H1 (cell line): ENCODE measurements around the gene KLKB1. TPM values are rescaled to one million over a fixed set of nuclear protein-coding genes. Genes with fewer than 3 reads are reported as not detected.

ENCODE experiments used
- CHD2 ChIP-seq: IDR thresholded peaks from 2 replicates; pipeline ENCODE4 v1.6.1; 2012; ENCODE audit warnings: low read length, improper control_type of control experiment
- CHD7 ChIP-seq: fragments of 300-600 bp; sonication (generic); IDR thresholded peaks from 2 replicates; pipeline ENCODE4 v1.7.1; 2012; ENCODE audit warnings: low read length, moderate library complexity, mild to moderate bottlenecking, inconsistent platforms; ENCODE audit not compliant: insufficient replicate concordance
- E2F6 ChIP-seq: IDR thresholded peaks from 2 replicates; pipeline ENCODE4 v1.6.1; 2012; ENCODE audit warnings: inconsistent platforms
- FOSL1 ChIP-seq: IDR thresholded peaks from 2 replicates; pipeline ENCODE4 v1.6.1; 2011; ENCODE audit warnings: mild to moderate bottlenecking, low read depth, low read length, moderate library complexity; ENCODE audit not compliant: insufficient read depth
- GTF2F1 ChIP-seq: IDR thresholded peaks from 2 replicates; pipeline ENCODE4 v1.6.1; 2012; ENCODE audit warnings: low read depth, low read length, improper control_type of control experiment, borderline replicate concordance
- NANOG ChIP-seq: IDR thresholded peaks from 2 replicates; pipeline ENCODE4 v1.6.1; 2011; ENCODE audit warnings: low read length, low read depth, mild to moderate bottlenecking, inconsistent platforms; ENCODE audit not compliant: insufficient read depth, poor library complexity, severe bottlenecking
- POLR2A ChIP-seq, 2 experiments: IDR thresholded peaks; 1 replicate in 1 of 2; 2 replicates in 1 of 2; pipeline ENCODE4 v1.6.1; 2011; ENCODE audit warnings: low read depth in 2 of 2, low read length in 2 of 2, mild to moderate bottlenecking in 2 of 2; ENCODE audit errors: control extremely low read depth in 1 of 2
- SP1 ChIP-seq: IDR thresholded peaks from 2 replicates; pipeline ENCODE4 v1.6.1; 2011; ENCODE audit warnings: low read depth, low read length
- SRF ChIP-seq: IDR thresholded peaks from 2 replicates; pipeline ENCODE4 v1.6.1; 2011; ENCODE audit warnings: mild to moderate bottlenecking, low read depth, low read length, moderate library complexity
- TCF12 ChIP-seq: IDR thresholded peaks from 2 replicates; pipeline ENCODE4 v1.6.1; 2011; ENCODE audit warnings: low read depth, mild to moderate bottlenecking, low read length
- polyA plus RNA-seq, 7 experiments: library from polyadenylated mRNA; depleted of rRNA in 3 of 7; stranded (reverse) in 5 of 7; unstranded in 2 of 7; fragments of >200 nt in 5 of 7; fragments of 200-250 nt in 2 of 7; gene quantifications; 1 replicate in 5 of 7; 2 replicates in 1 of 7; 4 replicates in 1 of 7; pipeline versions ENCODE4 v1.2.1 to v1.2.3, GENCODE V29; 2011 to 2013; ENCODE audit warnings: missing spikeins in 2 of 7, mixed read lengths in 2 of 7
- total RNA-seq: library from RNA; stranded (reverse); fragmentation: NEBNext Ultra II Directional; extraction: Animal tissue kit (Norgen Biotek cat#: 25700); gene quantifications from 2 replicates; pipeline ENCODE4 v1.2.1, GENCODE V29; 2021

The KLKB1 gene
- total and polyA plus RNA-seq, 2 of the 8 experiments (the other 6 are each of a cell fraction or from before 2014, with no cell fraction given): 12.0 to 20.9 TPM

GRCh38 chr4:186240848-186241491 lies 13.7 kb downstream of the KLKB1 start (continued):
- TF ChIP-seq NANOG (no peak), CHD7 (no peak), CHD2 (peak; percentile 74), SRF (0 out of 2 replicates have a peak, but pooled peaks have one; percentile 1), TCF12 (no peak), SP1 (no peak), POLR2A (IDR thresholded peaks at IDR 0.05; ENCODE audit: control extremely low read depth in 1 of 2, low read depth in 2 of 2, low read length in 2 of 2) (peak; percentile 93 to 95), E2F6 (no peak), FOSL1 (no peak), GTF2F1 (no peak)
